ENCODE results near the gene ISL1. TPM values are rescaled to one million over a fixed set of nuclear protein-coding genes. Genes with fewer than 3 reads are reported as not detected.

ISL1 gene
- total and polyA plus RNA-seq, 9 donors: not detected

- WGBS, 3 donors: 78 to 81% (median 81%) methylated on average over 2 of the region's 2 CpGs
- Histone ChIP-seq H3K27me3 (no peaks in the 10 kb centered on the region), H3K9me3 (no peaks in the 10 kb centered on the region), H3K36me3 (no peaks in the 10 kb centered on the region), H3K4me1 (ENCODE audit: insufficient read depth) (no peaks in the 10 kb centered on the region), H3K27ac (no peak overlapping the region), H3K4me3 (no peak overlapping the region)
- intact Hi-C loops (cut with DNase I): no loop called here
- TF ChIP-seq EP300 (IDR thresholded peaks at IDR 0.05): no peak
- TF ChIP-seq CTCF (IDR thresholded peaks at IDR 0.05): no peak
- TF ChIP-seq POLR2A (IDR thresholded peaks at IDR 0.05): no peak
- no peak for DNase-seq
These were observed 35.5 kb upstream of the ISL1 start for GRCh38 chr5:51347704-51348103.

DNA sequence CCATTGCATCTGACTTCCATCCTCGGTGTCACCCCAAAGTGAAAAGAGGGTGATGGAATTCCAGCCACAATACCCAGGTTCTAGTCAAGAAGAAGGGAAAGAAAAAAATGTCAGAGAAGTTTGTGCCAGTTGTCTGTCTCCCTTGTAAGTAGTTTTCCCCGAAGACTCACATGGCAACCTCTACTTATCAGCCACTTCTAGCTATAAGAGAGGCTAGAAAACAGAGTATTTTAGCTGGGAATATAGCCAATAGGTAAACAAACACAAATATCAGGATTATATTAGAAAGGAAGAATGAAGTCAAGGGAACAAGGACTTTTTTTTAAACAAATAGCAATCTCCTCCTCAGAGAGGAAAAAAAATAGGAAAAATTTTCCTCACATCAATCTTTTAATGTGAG lies 12.2 kb upstream of the ISL1 start:
- intact Hi-C loops (cut with DNase I): no loop called here
- Histone ChIP-seq H3K4me3 (no peak overlapping the region), H3K27me3 (no peaks in the 10 kb centered on the region), H3K4me1 (ENCODE audit: insufficient read depth) (no peaks in the 10 kb centered on the region), H3K9me3 (no peaks in the 10 kb centered on the region), H3K27ac (no peak overlapping the region), H3K36me3 (no peaks in the 10 kb centered on the region)
- TF ChIP-seq POLR2A (IDR thresholded peaks at IDR 0.05): no peak
- TF ChIP-seq CTCF (IDR thresholded peaks at IDR 0.05): no peak
- no peak for TF ChIP-seq EP300 (IDR thresholded peaks at IDR 0.05)
- 53 to 65% (median 56%) methylated on average over 2 of the region's 2 CpGs for WGBS, 3 donors
- no peak for DNase-seq

GRCh38 chr5:51373880-51374523 lies 9.2 kb upstream of the ISL1 start:
- DNase-seq: no peak
- Histone ChIP-seq H3K4me3 (no peak overlapping the region), H3K27me3 (no peaks in the 10 kb centered on the region), H3K4me1 (ENCODE audit: insufficient read depth) (no peaks in the 10 kb centered on the region), H3K27ac (no peak overlapping the region), H3K36me3 (no peaks in the 10 kb centered on the region), H3K9me3 (no peaks in the 10 kb centered on the region)
- intact Hi-C loops (cut with DNase I): no loop called here
- no peak for TF ChIP-seq POLR2A (IDR thresholded peaks at IDR 0.05)
- no peak for TF ChIP-seq EP300 (IDR thresholded peaks at IDR 0.05)
- 4 to 28% (median 5%) methylated on average over 3 of the region's 3 CpGs for WGBS, 3 donors

GRCh38 chr5:51375084-51375483 lies 8.2 kb upstream of the ISL1 start:
- no peaks in the 10 kb centered on the region for H3K27me3 ChIP-seq
- no peak for TF ChIP-seq EP300 (IDR thresholded peaks at IDR 0.05)
- no peak for TF ChIP-seq CTCF (IDR thresholded peaks at IDR 0.05)
- no peak for TF ChIP-seq POLR2A (IDR thresholded peaks at IDR 0.05)
- H3K36me3 ChIP-seq: no peaks in the 10 kb centered on the region
- no peaks in the 10 kb centered on the region for H3K9me3 ChIP-seq
- intact Hi-C loops (cut with DNase I): no loop called here
- no peak overlapping the region for H3K4me3 ChIP-seq
- H3K27ac ChIP-seq: no peak overlapping the region
- no peak for DNase-seq
- 93 to 95% (median 93%) methylated on average over 7 of the region's 7 CpGs for WGBS, 3 donors
- no peaks in the 10 kb centered on the region for H3K4me1 ChIP-seq (ENCODE audit: insufficient read depth)

- Histone ChIP-seq H3K27me3 (no peaks in the 10 kb centered on the region), H3K36me3 (no peaks in the 10 kb centered on the region), H3K27ac (no peak overlapping the region), H3K4me1 (ENCODE audit: insufficient read depth) (no peaks in the 10 kb centered on the region), H3K4me3 (no peak overlapping the region), H3K9me3 (no peaks in the 10 kb centered on the region)
- TF ChIP-seq POLR2A (IDR thresholded peaks at IDR 0.05) (no peak), CTCF (IDR thresholded peaks at IDR 0.05) (no peak), EP300 (IDR thresholded peaks at IDR 0.05) (no peak)
- WGBS, 3 donors: 33 to 60% (median 42%) methylated on average over 3 of the region's 3 CpGs
- no peak for DNase-seq
- intact Hi-C loops (cut with DNase I): no loop called here
These were observed 6.7 kb upstream of the ISL1 start for GRCh38 chr5:51376509-51376908.
